ENCODE measurements around the gene LIPE. TPM values are rescaled to one million over a fixed set of nuclear protein-coding genes. Genes with fewer than 3 reads are reported as not detected.

Gene LIPE
- total RNA-seq: 4.0 and 10.7 TPM in 2 replicates

GRCh38 chr19:42427313-42427712 lies at the start of gene LIPE:
Gene LIPE (minus strand): TSS chr19:42427388. CDS start chr19:42427149, 239 bp downstream.

GRCh38 chr19:42442833-42443232 lies 15.6 kb upstream of the LIPE start, which contains the start of gene CXCL17:
Gene CXCL17 (minus strand): TSS chr19:42442946. CDS start chr19:42442832, 114 bp downstream.

GRCh38 chr19:42389899-42390298 lies 37.3 kb downstream of the LIPE start, which contains the start of gene CNFN:
Gene CNFN (minus strand): TSS chr19:42390297. CDS start chr19:42389037, 1,260 bp downstream.

Other genes with a start within 250 kb of the LIPE start
- gene DEDD2, start 209.7 kb downstream of the LIPE start, total RNA-seq: 12.0 and 13.4 TPM in 2 replicates
- 4.3 and 8.2 TPM in 2 replicates for gene ZNF526, start 207.1 kb downstream of the LIPE start, total RNA-seq
- 16.3 and 17.9 TPM in 2 replicates for gene GSK3A, start 184.8 kb downstream of the LIPE start, total RNA-seq
- 36.2 and 47.7 TPM in 2 replicates for gene ERF, start 172.3 kb downstream of the LIPE start, total RNA-seq
- gene CIC, start 158.1 kb downstream of the LIPE start, total RNA-seq: 42.0 and 69.8 TPM in 2 replicates
- gene PRR19, start 125.3 kb downstream of the LIPE start, total RNA-seq: 0.35 and 8.3 TPM in 2 replicates
- gene PAFAH1B3, start 124.8 kb downstream of the LIPE start, total RNA-seq: 16.9 and 27.4 TPM in 2 replicates
- gene TMEM145, start 114.1 kb downstream of the LIPE start, total RNA-seq: not detected in 2 replicates
- 25.9 and 32.7 TPM in 2 replicates for gene MEGF8, start 101.8 kb downstream of the LIPE start, total RNA-seq
- 1.6 and 1.8 TPM in 2 replicates for gene CNFN, start 37.1 kb downstream of the LIPE start, total RNA-seq
- gene CXCL17, start 15.6 kb upstream of the LIPE start, total RNA-seq: not detected in 2 replicates
- gene CEACAM1, start 101.1 kb upstream of the LIPE start, total RNA-seq: 0.12 TPM in 1 of 2 replicates, not detected in the other
- gene CEACAM8, start 167.5 kb upstream of the LIPE start, total RNA-seq: not detected in 2 replicates